Gastroesophageal sphincter (tissue), 4 donors: ENCODE results near the gene GIMAP8. TPM values are rescaled to one million over a fixed set of nuclear protein-coding genes. Genes with fewer than 3 reads are reported as not detected.

Experiments
- ATAC-seq: fragments of 150-250 bp; one replicate; pipeline ENCODE4 v1.9.1; 2016; ENCODE audit warnings: mild to moderate bottlenecking, moderate library complexity
- H3K27ac ChIP-seq, 4 donors: fragments of 200-600 bp; sonication (generic) in 3 of 4; 1 replicate in 3 of 4; 2 replicates in 1 of 4; pipeline ENCODE4 v1.5.1; 2016 to 2019
- H3K27me3 ChIP-seq: fragments of 200-600 bp; sonication (generic); one replicate; pipeline ENCODE4 v1.5.1; 2019
- H3K36me3 ChIP-seq, 2 donors: fragments of 200-600 bp; sonication (generic); one replicate each; pipeline ENCODE4 v1.5.1; 2019; ENCODE audit warnings: control low read depth in 1 of 2
- H3K4me1 ChIP-seq, 3 donors: fragments of 200-600 bp; sonication (generic); 1 replicate in 2 of 3; 2 replicates in 1 of 3; pipeline ENCODE4 v1.5.1; 2016 to 2019; ENCODE audit warnings: control low read depth in 2 of 3
- H3K4me3 ChIP-seq, 2 donors: fragments of 200-600 bp; sonication (generic); one replicate each; pipeline ENCODE4 v1.5.1; 2019; ENCODE audit warnings: mild to moderate bottlenecking in 1 of 2, moderate library complexity in 1 of 2
- H3K9me3 ChIP-seq, 3 donors: fragments of 200-600 bp; sonication (generic); one replicate each; pipeline ENCODE4 v1.5.1; 2017 to 2019; ENCODE audit warnings: control low read depth in 2 of 3
- EP300 ChIP-seq: sonication (generic); formaldehyde crosslinking; IDR thresholded peaks from one replicate; pipeline ENCODE4 v1.6.1; 2017; ENCODE audit warnings: antibody characterized with exemption, mild to moderate bottlenecking
- POLR2A ChIP-seq, 2 donors: fragments of 450-650 bp; IDR thresholded peaks; one replicate each; pipeline ENCODE4 v1.6.1; 2017; ENCODE audit warnings: antibody characterized with exemption in 2 of 2, mild to moderate bottlenecking in 2 of 2, moderate library complexity in 1 of 2
- POLR2AphosphoS5 ChIP-seq: sonication (generic); formaldehyde crosslinking; IDR thresholded peaks from one replicate; pipeline ENCODE4 v1.6.1; 2017; ENCODE audit warnings: antibody characterized with exemption
- WGBS, 2 donors: methylation state at CpG; one replicate each; pipeline ENCODE4 v1.1.5; 2018; ENCODE audit warnings: low coverage in 1 of 2; 5-methylcytosine and 5-hydroxymethylcytosine counted together
- total RNA-seq, 4 donors: library from RNA; depleted of rRNA; stranded (reverse); fragments of >200 nt; gene quantifications; one replicate each; pipeline ENCODE4 v1.1.0, GENCODE V29; 2016
- TF ChIP-seq, protein P1 (sequence below), 4 experiments: fragments of 200-600 bp in 2 of 4; fragments of 450-650 bp in 2 of 4; sonication (generic) in 1 of 4; IDR thresholded peaks; one replicate each; pipeline ENCODE4 v1.5.1; 2017 to 2019; ENCODE audit warnings: antibody characterized with exemption in 4 of 4, mild to moderate bottlenecking in 2 of 4, moderate library complexity in 2 of 4

The GIMAP8 gene
- total RNA-seq, 4 donors from 2014 or later = 6.1 to 19.1 (median 12.5) TPM

DNA sequence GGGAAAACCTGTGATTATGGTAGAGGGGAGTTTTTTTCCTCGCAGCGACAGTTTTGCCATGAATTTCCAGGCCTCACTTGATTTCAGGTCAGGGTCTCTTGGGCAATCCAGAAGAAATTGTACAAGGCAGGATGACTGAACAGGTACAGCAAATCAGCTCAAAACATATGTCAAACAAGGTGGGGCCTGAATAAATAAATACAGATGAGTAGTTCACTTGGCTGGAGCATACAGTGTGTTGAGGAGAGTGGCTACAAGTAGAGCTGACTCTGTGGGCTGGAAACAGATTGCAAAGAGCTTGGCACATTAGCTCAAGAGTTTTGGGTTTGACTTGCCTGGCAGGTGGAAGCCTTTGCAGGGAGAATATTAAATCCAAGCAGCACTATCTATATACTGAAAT lies 15.0 kb downstream of the GIMAP8 start:
- no peak for ATAC-seq
- H3K9me3 ChIP-seq = peaks cover 0 to 36% (median 0%) of the 10 kb centered on the region in 3 donors
- TF ChIP-seq EP300 (no peak), POLR2A (IDR thresholded peaks at IDR 0.05) (no peak), POLR2AphosphoS5 (no peak)
- TF ChIP-seq, protein P1, sequence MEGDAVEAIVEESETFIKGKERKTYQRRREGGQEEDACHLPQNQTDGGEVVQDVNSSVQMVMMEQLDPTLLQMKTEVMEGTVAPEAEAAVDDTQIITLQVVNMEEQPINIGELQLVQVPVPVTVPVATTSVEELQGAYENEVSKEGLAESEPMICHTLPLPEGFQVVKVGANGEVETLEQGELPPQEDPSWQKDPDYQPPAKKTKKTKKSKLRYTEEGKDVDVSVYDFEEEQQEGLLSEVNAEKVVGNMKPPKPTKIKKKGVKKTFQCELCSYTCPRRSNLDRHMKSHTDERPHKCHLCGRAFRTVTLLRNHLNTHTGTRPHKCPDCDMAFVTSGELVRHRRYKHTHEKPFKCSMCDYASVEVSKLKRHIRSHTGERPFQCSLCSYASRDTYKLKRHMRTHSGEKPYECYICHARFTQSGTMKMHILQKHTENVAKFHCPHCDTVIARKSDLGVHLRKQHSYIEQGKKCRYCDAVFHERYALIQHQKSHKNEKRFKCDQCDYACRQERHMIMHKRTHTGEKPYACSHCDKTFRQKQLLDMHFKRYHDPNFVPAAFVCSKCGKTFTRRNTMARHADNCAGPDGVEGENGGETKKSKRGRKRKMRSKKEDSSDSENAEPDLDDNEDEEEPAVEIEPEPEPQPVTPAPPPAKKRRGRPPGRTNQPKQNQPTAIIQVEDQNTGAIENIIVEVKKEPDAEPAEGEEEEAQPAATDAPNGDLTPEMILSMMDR (IDR thresholded peaks at IDR 0.05) = no peak

DNA sequence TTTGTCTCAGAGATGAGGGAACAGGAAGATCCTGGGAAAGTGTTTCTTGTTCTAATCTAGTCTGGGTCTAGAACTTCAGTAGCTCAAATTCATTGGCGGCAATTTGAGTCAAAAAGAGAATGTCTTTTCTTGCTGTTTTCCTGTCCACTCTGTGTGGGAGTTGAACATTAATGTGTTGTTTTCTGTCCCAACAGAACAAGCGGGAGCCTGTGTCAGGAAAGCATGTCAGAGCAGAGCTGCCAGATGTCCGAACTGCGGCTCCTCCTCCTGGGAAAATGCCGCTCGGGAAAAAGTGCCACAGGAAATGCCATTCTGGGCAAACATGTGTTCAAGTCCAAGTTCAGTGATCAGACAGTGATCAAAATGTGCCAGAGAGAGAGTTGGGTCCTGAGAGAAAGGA lies 16.0 kb downstream of the GIMAP8 start:
- Histone ChIP-seq H3K4me1 (no peaks in the 10 kb centered on the region), H3K27ac (peak overlapping the region in 2 of 4 donors; percentile 33 to 35), H3K36me3 (no peaks in the 10 kb centered on the region), H3K27me3 (no peaks in the 10 kb centered on the region), H3K4me3 (peak overlapping the region; percentile 2 to 39), H3K9me3 (peaks cover 0 to 25% (median 0%) of the 10 kb centered on the region in 3 donors)
- ATAC-seq = peak; percentile 34
- TF ChIP-seq POLR2A (IDR thresholded peaks at IDR 0.05) (no peak), EP300 (no peak), POLR2AphosphoS5 (no peak)
- TF ChIP-seq, protein P1 (IDR thresholded peaks at IDR 0.05) = no peak
- 50 to 66% methylated on average over 1 to 5 of the region's 6 CpGs for WGBS, 2 donors

More for the DNA sequence above, 15.0 kb downstream of the GIMAP8 start:
- no peak overlapping the region for H3K4me3 ChIP-seq
- no peaks in the 10 kb centered on the region for H3K4me1 ChIP-seq
- no peaks in the 10 kb centered on the region for H3K27me3 ChIP-seq
- no peaks in the 10 kb centered on the region for H3K36me3 ChIP-seq
- WGBS, 2 donors = 93 to 100% methylated on average over 2 of the region's 2 CpGs
- H3K27ac ChIP-seq = peak overlapping the region in 1 of 4 donors; percentile 33

DNA sequence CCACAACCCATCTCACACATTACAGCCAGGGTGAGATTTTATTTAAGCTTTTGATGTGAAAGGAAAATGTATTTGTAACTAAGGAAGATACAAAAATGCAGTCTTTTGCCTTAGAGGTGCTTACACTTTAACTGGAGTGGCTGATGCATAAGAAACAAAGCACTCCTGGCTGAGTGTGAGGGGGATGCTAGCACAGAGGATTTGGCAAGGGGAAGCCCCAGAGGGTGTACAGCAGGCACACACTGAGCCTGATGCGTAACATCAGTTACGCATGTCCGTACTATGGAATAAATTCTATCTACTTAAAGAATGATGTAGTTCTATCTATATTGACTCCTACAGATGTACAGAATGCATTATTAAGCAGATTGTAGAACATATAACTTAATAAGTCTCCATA lies 17.8 kb downstream of the GIMAP8 start:
- no peak for ATAC-seq
- peaks cover 0 to 7% (median 0%) of the 10 kb centered on the region in 3 donors for H3K9me3 ChIP-seq
- no peaks in the 10 kb centered on the region for H3K4me1 ChIP-seq
- H3K4me3 ChIP-seq = peak overlapping the region; percentile 21 to 39
- peaks cover 0 to 4% of the 10 kb centered on the region in 2 donors for H3K36me3 ChIP-seq
- 86 to 96% methylated on average over 3 of the region's 3 CpGs for WGBS, 2 donors
- H3K27me3 ChIP-seq = no peaks in the 10 kb centered on the region
- no peak for TF ChIP-seq POLR2AphosphoS5
- TF ChIP-seq, protein P1 (IDR thresholded peaks at IDR 0.05) = no peak
- TF ChIP-seq POLR2A (IDR thresholded peaks at IDR 0.05) = no peak
- TF ChIP-seq EP300 = no peak
- H3K27ac ChIP-seq = peak overlapping the region in 1 of 4 donors; percentile 16

DNA sequence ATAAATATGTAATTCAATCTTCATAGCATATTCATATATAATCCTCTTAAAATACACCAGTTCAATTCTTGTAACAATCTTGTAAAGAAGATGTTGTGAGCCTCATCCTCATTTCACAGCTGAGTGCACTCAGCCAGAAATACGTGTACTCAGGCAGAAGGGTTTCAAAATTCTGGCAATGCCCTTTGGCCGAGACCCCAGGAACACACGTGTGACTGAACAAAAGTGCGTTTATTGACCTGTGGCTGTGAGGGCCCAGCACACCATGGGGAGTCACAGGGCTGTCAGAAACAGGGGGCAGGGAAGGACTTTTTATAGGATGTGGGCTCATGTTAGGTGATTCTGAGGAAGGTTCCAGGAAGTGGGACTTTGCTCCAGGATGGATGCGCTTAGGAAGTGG lies 21.5 kb downstream of the GIMAP8 start:
- Histone ChIP-seq H3K4me3 (no peak overlapping the region), H3K27ac (no peak overlapping the region), H3K36me3 (peaks cover 0 to 5% of the 10 kb centered on the region in 2 donors), H3K27me3 (no peaks in the 10 kb centered on the region), H3K9me3 (no peaks in the 10 kb centered on the region), H3K4me1 (no peaks in the 10 kb centered on the region)
- 65 to 71% methylated on average over 3 to 5 of the region's 5 CpGs for WGBS, 2 donors
- TF ChIP-seq EP300 (no peak), POLR2A (IDR thresholded peaks at IDR 0.05) (no peak), POLR2AphosphoS5 (no peak)
- TF ChIP-seq, protein P1 (IDR thresholded peaks at IDR 0.05) = no peak
- no peak for ATAC-seq

DNA sequence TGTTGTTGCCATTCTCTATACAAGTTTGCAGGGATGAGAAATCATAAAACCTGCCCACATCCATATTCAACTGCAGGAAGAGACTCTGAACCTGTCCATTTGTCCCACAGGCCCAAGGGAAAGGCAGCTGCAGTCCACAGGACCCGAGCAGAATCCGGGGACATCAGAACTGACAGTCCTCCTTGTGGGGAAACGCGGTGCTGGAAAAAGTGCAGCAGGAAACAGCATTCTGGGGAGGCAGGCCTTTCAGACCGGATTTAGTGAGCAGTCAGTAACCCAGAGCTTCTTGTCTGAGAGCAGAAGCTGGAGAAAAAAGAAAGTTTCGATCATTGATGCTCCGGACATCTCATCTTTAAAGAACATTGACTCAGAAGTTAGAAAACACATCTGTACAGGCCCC lies 23.5 kb downstream of the GIMAP8 start:
- H3K4me3 ChIP-seq = no peak overlapping the region
- H3K27ac ChIP-seq = no peak overlapping the region
- H3K36me3 ChIP-seq = peaks cover 0 to 19% of the 10 kb centered on the region in 2 donors
- TF ChIP-seq POLR2AphosphoS5 (no peak), EP300 (no peak), POLR2A (IDR thresholded peaks at IDR 0.05) (no peak)
- TF ChIP-seq, protein P1 (IDR thresholded peaks at IDR 0.05) = no peak
- no peaks in the 10 kb centered on the region for H3K4me1 ChIP-seq
- ATAC-seq = no peak
- WGBS, 2 donors = 71 to 77% methylated on average over 2 to 6 of the region's 7 CpGs
- H3K9me3 ChIP-seq = no peaks in the 10 kb centered on the region
- no peaks in the 10 kb centered on the region for H3K27me3 ChIP-seq
